ENCODE results near the gene SEMA6A. TPM values are rescaled to one million over a fixed set of nuclear protein-coding genes. Genes with fewer than 3 reads are reported as not detected.

SEMA6A gene
- total RNA-seq, 1 experiment from 2014 or later, result 53.3 TPM

GRCh38 chr5:116436674-116437350 is 137.8 kb downstream of the SEMA6A start:
- no peak overlapping the region for H3K27ac Mint-ChIP-seq (ENCODE audit: unreplicated experiment)
- H3K4me1 Mint-ChIP-seq (ENCODE audit: low read depth, unreplicated experiment), result peaks cover 26% of the 10 kb centered on the region
- no peak for DNase-seq
- H3K4me3 Mint-ChIP-seq (ENCODE audit: low read depth, unreplicated experiment), result no peak overlapping the region
- H3K36me3 Mint-ChIP-seq (ENCODE audit: insufficient read depth, unreplicated experiment), result peaks cover 9% of the 10 kb centered on the region
- TF ChIP-seq CTCF (IDR thresholded peaks at IDR 0.05; ENCODE audit: unreplicated experiment), result no peak
- H3K9me3 Mint-ChIP-seq (ENCODE audit: low read depth, unreplicated experiment), result no peaks in the 10 kb centered on the region
- CTCF ChIA-PET, result no interaction called here
- BruUV-seq (replicated peaks), result no TSS peak
- H3K27me3 Mint-ChIP-seq (ENCODE audit: unreplicated experiment), result no peaks in the 10 kb centered on the region
- intact Hi-C loops (cut with micrococcal nuclease; ENCODE audit: unreplicated experiment), result no loop called here

GRCh38 chr5:116428966-116429365 is 145.7 kb downstream of the SEMA6A start:
- DNase-seq, result no peak

GRCh38 chr5:116428413-116428812 is 146.2 kb downstream of the SEMA6A start:
- Mint-ChIP-seq H3K36me3 (ENCODE audit: insufficient read depth, unreplicated experiment) (no peaks in the 10 kb centered on the region), H3K27ac (ENCODE audit: unreplicated experiment) (no peak overlapping the region), H3K27me3 (ENCODE audit: unreplicated experiment) (no peaks in the 10 kb centered on the region), H3K4me1 (ENCODE audit: low read depth, unreplicated experiment) (no peaks in the 10 kb centered on the region), H3K4me3 (ENCODE audit: low read depth, unreplicated experiment) (no peak overlapping the region), H3K9me3 (ENCODE audit: low read depth, unreplicated experiment) (no peaks in the 10 kb centered on the region)
- intact Hi-C loops (cut with micrococcal nuclease; ENCODE audit: unreplicated experiment), result no loop called here
- TF ChIP-seq CTCF (IDR thresholded peaks at IDR 0.05; ENCODE audit: unreplicated experiment), result no peak
- CTCF ChIA-PET, result no interaction called here
- DNase-seq, result no peak
- BruUV-seq (replicated peaks), result no TSS peak

More at GRCh38 chr5:116428966-116429365, 145.7 kb downstream of the SEMA6A start:
- no peaks in the 10 kb centered on the region for H3K4me1 Mint-ChIP-seq (ENCODE audit: low read depth, unreplicated experiment)
- H3K27ac Mint-ChIP-seq (ENCODE audit: unreplicated experiment), result no peak overlapping the region
- TF ChIP-seq CTCF (IDR thresholded peaks at IDR 0.05; ENCODE audit: unreplicated experiment), result no peak
- intact Hi-C loops (cut with micrococcal nuclease; ENCODE audit: unreplicated experiment), result no loop called here
- no TSS peak for BruUV-seq (replicated peaks)
- no peaks in the 10 kb centered on the region for H3K27me3 Mint-ChIP-seq (ENCODE audit: unreplicated experiment)
- H3K4me3 Mint-ChIP-seq (ENCODE audit: low read depth, unreplicated experiment), result no peak overlapping the region
- no peaks in the 10 kb centered on the region for H3K36me3 Mint-ChIP-seq (ENCODE audit: insufficient read depth, unreplicated experiment)
- CTCF ChIA-PET, result no interaction called here
- no peaks in the 10 kb centered on the region for H3K9me3 Mint-ChIP-seq (ENCODE audit: low read depth, unreplicated experiment)

- DNase-seq, result no peak
- no peak overlapping the region for H3K27ac Mint-ChIP-seq (ENCODE audit: unreplicated experiment)
- intact Hi-C loops (cut with micrococcal nuclease; ENCODE audit: unreplicated experiment), result no loop called here
- H3K4me3 Mint-ChIP-seq (ENCODE audit: low read depth, unreplicated experiment), result no peak overlapping the region
- H3K36me3 Mint-ChIP-seq (ENCODE audit: insufficient read depth, unreplicated experiment), result no peaks in the 10 kb centered on the region
- no peaks in the 10 kb centered on the region for H3K4me1 Mint-ChIP-seq (ENCODE audit: low read depth, unreplicated experiment)
- H3K9me3 Mint-ChIP-seq (ENCODE audit: low read depth, unreplicated experiment), result no peaks in the 10 kb centered on the region
- TF ChIP-seq CTCF (IDR thresholded peaks at IDR 0.05; ENCODE audit: unreplicated experiment), result no peak
- CTCF ChIA-PET, result no interaction called here
- BruUV-seq (replicated peaks), result no TSS peak
- no peaks in the 10 kb centered on the region for H3K27me3 Mint-ChIP-seq (ENCODE audit: unreplicated experiment)
Observed at GRCh38 chr5:116424951-116425350, 149.7 kb downstream of the SEMA6A start.
